ENCODE results near the gene ZFP57.
A peak's percentile ranks its signal among the peaks of the same experiment; 100 is the strongest.

The ZFP57 gene

DNA sequence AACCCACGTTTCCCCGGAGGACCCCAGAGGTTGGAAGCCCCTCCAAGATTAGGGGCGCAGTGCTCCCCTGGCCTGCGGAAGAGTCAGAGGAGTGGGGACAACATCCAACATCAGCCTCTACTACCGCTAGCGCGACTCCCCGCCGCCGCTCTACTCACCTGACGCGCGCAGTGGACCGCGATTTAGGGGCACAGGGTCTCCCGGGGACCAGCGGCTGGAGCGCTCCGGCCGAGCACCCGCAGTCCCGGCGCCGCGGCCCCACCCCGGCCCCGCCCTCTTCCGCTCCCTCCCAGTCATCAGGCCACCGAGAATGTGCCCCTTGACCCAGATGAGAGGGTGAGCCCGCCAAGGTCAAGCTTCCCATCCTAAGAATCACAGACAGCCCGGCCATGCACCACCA, at the start of gene ZFP57:
ZFP57 (minus strand) TSS at position 249 of the 400 bp plus-strand sequence. CDS start 4,149 bp downstream, outside the sequence.
- DNase-seq (ENCODE audit: low spot score): no peak

DNA sequence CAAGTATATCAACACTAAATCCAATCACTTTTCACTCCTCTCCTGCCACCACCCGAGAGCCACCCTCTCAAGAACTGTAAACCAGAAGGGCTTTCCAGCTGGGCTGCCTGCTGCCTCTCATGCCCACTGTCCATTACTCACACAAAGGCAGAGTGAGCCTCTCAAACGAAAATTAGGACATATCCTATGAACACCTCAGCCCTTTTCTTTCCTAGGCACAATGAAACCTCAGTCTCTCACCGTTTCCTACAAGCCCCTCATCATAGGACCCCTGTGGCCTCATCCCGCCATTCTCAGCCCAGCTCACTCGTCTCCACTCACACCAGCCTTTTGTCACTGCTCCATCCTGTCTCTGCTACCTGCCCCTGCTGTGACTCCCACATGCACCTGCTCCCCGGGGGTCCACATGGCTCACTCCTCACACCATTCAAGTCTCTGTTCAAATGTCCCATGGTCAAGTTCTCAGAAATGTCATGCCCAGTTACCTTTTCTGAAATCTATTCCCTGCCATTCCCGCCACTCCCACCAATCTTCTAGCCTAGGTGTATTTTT, 49.7 kb upstream of the ZFP57 start:
- DNase-seq (ENCODE audit: low spot score): no peak

DNA sequence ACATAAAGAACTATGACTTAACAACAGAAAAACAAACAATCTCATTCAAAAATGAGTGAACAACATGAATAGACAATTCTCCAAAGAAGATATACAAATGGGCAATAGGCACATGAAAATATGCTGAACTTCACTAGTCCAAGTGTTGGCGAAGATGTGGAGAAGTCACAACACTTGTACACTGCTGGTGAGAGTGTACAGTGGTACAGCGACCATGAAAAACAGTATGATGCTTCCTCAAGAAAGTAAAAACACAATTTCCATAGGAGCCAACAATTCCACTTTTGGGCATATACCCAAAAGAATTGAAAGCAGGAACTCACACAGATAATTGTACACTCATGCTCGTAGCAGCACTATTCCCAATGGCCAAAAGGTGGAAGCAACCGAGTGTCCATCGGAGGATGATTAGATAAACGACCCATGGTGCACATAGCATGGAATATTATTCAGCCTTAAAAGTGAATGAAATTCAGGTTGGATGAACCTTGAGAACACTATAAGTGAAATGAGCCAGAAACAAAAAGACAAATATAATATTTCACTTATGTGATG, 48.9 kb upstream of the ZFP57 start:
- DNase-seq (ENCODE audit: low spot score): no peak

DNA sequence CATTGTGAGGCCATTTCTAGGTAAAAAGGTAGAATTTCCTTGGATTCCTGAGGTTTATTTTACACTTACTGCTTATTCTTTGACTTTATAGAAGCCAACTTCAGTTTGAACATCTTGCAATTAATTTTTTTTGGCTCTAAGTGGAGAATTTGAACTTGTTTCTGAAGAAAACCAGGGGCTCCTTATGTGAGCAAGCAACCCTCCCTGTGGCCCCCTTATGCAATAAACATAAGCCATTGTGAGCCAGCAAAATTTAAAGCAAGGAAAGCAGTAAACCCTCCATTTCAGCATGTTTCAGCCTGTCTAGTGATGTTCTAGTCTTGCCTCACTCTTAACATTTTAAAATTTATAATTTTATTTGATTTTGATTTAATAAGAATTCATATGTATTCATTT, 47.9 kb upstream of the ZFP57 start:
- no peak for DNase-seq (ENCODE audit: low spot score)

GRCh38 chr6:29728173-29728874, 47.4 kb upstream of the ZFP57 start:
- no peak for DNase-seq (ENCODE audit: low spot score)

GRCh38 chr6:29727637-29728036, 46.7 kb upstream of the ZFP57 start:
- DNase-seq (ENCODE audit: low spot score): no peak

DNA sequence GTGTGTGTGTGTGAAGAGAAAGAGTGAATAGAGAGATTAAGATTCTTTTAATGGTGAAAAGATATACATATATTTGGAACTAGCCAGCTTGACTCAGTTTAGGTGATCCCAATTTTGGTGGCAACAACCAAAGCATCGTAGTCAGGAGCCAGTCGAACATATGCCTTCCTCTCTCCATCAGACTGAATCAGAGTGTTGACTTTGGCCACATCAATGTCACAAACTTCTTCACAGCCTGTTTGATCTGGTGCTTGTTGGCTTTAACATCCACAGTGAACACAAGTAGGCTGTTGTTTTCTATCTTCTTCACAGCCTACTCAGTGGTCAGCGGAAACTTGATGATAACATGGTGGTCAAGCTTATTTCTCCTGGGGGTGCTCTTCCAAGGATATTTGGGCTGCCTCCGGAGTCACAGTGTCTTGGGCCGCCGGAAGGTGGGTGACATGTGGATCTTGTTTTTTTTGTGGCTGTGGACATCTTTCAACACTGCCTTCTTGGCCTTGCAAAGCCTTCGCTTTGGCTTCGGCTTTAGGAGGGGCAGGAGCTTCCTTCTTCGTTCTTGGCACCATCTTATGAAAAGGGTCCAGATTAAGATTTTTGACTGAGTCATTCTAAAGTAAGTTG, 45.7 kb upstream of the ZFP57 start:
- no peak for DNase-seq (ENCODE audit: low spot score)

DNA sequence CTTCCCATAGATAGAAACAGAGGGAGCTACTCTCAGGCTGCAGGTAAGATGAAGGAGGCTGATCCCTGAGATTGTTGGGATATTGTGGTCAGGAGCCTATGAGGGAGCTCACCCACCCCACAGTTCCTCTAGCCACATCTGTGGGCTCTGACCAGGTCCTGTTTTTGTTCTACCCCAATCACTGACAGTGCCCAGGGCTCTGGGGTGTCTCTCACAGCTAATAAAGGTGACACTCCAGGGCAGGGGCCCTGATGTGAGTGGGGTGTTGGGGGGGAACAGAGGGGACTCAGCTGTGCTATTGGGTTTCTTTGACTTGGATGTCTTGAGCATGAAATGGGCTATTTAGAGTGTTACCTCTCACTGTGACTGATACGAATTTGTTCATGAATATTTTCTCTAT, 45.0 kb upstream of the ZFP57 start:
- DNase-seq (ENCODE audit: low spot score): no peak

DNA sequence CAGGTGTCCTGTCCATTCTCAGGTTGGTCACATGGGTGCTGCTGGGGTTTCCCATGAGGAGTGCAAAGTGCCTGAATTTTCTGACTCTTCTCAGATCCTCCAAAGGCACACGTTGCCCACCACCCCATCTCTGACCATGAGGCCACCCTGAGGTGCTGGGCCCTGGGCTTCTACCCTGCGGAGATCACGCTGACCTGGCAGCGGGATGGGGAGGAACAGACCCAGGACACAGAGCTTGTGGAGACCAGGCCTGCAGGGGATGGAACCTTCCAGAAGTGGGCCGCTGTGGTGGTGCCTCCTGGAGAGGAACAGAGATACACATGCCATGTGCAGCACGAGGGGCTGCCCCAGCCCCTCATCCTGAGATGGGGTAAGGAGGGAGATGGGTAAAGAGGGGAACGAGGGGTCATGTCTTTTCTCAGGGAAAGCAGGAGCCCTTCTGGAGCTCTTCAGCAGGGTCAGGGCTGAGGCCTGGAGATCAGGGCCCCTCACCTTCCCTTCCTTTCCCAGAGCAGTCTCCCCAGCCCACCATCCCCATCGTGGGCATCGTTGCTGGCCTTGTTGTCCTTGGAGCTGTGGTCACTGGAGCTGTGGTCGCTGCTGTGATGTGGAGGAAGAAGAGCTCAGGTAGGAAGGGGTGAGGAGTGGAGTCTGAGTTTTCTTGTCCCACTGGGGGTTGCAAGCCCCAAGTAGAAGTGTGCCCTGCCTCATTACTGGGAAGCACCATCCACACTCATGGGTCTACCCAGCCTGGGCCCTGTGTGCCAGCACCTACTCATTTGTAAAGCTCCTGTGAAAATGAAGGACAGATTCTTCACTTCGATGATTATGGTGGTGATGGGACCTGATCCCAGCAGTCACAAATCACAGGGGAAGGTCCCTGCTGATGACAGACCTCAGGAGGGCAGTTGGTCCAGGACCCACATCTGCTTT, 44.3 kb upstream of the ZFP57 start:
- no peak for DNase-seq (ENCODE audit: low spot score)

- DNase-seq (ENCODE audit: low spot score): peak; percentile 52
Observed at GRCh38 chr6:29723666-29724588, 43.0 kb upstream of the ZFP57 start.

DNA sequence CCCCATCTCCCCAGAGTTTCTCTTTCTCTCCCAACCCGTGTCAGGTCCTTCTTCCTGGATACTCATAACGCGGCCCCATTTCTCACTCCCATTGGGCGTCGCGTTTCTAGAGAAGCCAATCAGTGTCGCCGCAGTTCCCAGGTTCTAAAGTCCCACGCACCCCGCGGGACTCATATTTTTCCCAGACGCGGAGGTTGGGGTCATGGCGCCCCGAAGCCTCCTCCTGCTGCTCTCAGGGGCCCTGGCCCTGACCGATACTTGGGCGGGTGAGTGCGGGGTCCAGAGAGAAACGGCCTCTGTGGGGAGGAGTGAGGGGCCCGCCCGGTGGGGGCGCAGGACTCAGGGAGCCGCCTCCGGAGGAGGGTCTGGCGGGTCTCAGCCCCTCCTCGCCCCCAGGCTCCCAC, 42.3 kb upstream of the ZFP57 start, which contains the start of gene HLA-F:
HLA-F (plus strand) TSS at position 173 of the 404 bp plus-strand sequence; CDS start at position 203, 30 bp downstream.
- DNase-seq (ENCODE audit: low spot score): peak; percentile 95

DNA sequence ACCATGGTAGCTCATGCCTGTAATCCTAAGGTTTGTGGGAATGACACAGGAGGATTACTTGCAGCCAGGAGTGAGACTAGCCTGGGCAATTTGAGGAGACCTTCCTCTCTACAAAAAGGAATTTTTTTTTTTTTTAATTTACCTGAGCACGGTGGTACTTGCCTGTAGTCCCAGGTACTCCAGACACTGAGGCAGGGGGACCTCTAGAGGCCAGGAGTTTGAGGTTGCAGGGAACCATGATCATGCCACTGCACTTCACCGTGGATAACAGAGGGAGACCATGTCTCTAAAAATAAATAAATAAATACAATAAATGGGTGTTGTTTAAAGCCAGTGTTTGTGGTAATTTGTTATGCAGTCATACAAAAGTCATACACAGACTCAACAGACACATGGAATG, 39.9 kb upstream of the ZFP57 start:
- DNase-seq (ENCODE audit: low spot score): no peak

- no peak for DNase-seq (ENCODE audit: low spot score)
Observed at GRCh38 chr6:29710281-29710941, 29.5 kb upstream of the ZFP57 start.

GRCh38 chr6:29709188-29709587, 28.2 kb upstream of the ZFP57 start:
- no peak for DNase-seq (ENCODE audit: low spot score)

DNA sequence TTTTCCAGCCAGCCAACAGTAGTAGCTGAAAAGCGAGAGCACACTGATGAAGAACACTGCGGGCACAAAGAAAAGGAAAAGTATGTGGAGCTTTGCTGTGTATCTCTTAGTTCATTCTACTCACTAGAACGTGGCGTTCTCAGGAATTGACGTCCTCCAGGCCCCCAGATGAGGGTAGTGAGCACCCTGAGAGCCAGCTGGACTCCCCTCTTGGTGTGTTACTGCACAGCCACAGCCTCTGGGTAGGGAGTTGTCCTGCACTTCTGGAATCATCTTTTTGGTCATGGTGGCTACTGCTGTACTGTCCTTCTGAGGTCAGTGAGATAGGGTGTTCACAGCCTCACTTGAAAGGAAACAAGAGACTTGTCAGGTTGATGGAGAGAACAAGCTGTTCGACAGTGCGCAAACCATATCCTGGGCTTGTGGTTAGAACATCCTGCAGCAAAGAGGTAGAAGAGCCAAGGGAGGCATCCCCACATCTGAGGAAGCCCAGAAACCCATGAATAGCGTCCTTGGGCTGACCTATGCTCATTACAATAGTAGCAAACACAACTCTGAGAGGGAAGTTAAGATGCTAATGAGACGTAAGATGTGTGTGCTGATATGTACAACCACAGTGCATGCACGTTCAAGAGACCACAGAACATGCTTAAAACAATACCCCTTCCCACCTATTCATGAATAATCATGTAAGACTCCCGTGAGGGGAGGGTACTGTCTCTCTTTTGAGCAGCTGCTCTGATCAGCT, 27.7 kb upstream of the ZFP57 start:
- no peak for DNase-seq (ENCODE audit: low spot score)

- DNase-seq (ENCODE audit: low spot score): peak; percentile 57
Observed at GRCh38 chr6:29705389-29706231, 24.7 kb upstream of the ZFP57 start.

DNA sequence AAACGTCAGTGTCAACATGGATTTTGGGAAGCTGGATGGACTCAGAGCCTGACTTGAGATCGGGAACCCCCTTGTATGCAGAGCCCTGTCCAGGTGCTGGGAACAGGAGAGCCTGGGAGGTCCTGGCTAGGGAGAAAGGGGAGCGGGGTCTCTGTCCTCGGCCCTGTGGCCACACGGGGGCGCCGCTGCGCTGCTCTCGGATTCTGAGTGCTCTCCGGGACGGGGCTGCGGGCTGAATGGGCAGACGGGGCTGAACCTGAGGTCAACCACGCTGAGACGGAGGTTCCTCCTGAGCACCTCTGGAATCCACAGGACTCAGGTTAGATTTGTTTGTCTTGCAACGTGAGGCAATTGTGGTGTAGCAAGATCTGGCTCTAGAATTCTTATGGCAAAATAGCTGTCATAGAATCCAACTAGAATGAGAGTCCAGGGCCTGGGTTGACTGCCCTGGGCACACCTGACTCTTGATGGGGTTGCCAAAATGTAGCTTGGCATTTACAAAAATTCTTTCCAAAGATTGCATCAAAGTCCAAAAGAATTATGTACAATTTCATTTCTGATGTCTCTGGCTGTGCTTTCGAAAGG, 21.7 kb upstream of the ZFP57 start:
- peak; percentile 44 for DNase-seq (ENCODE audit: low spot score)
